Bone marrow (tissue), 2 donors: ENCODE data around the gene PLBD2.
"Not testable (repeated sequence)": the region's sequence is repeated elsewhere in the genome, so short reads cannot be mapped to it uniquely, and the experiment has no call there.

Source experiments
- DNase-seq, 2 donors: peaks; one replicate each; lab custom pipeline; 2025; lab: John Stamatoyannopoulos, UW

PLBD2 gene

GRCh38 chr12:113333877-113334785 is 24.3 kb upstream of the PLBD2 start:
- DNase-seq: no peak

- peak in 1 of 2 donors; percentile 76 for DNase-seq
These were observed 23.4 kb upstream of the PLBD2 start, which contains the start of gene SLC8B1 for GRCh38 chr12:113334786-113335539. Gene SLC8B1, minus strand, starts transcription at chr12:113335109. Its CDS starts 2,231 bp downstream, at chr12:113332878.

GRCh38 chr12:113339540-113339939 is 18.8 kb upstream of the PLBD2 start:
- DNase-seq: no peak

- DNase-seq: no peak
These were observed 18.3 kb upstream of the PLBD2 start for GRCh38 chr12:113340061-113340460.

- no peak for DNase-seq
These were observed 16.9 kb upstream of the PLBD2 start for GRCh38 chr12:113341535-113341934.

- no peak for DNase-seq
These were observed 13.1 kb upstream of the PLBD2 start for GRCh38 chr12:113345318-113345717.

- DNase-seq: no peak
These were observed 12.0 kb upstream of the PLBD2 start for GRCh38 chr12:113346353-113346752.

GRCh38 chr12:113347107-113347506 is 11.3 kb upstream of the PLBD2 start:
- no peak for DNase-seq

GRCh38 chr12:113347892-113348291 is 10.5 kb upstream of the PLBD2 start:
- DNase-seq: no peak

GRCh38 chr12:113348849-113349536 is 9.4 kb upstream of the PLBD2 start:
- no peak for DNase-seq

- no peak for DNase-seq
These were observed 7.3 kb upstream of the PLBD2 start for GRCh38 chr12:113351089-113351488.

- DNase-seq: not testable (repeated sequence)
These were observed 4.2 kb upstream of the PLBD2 start for GRCh38 chr12:113354192-113354591.

- DNase-seq: no peak
These were observed 949 bp downstream of the PLBD2 start for GRCh38 chr12:113359133-113359938.

GRCh38 chr12:113359939-113360748 is 1.8 kb downstream of the PLBD2 start:
- DNase-seq: no peak

GRCh38 chr12:113361574-113362370 is 3.4 kb downstream of the PLBD2 start:
- no peak for DNase-seq

- no peak for DNase-seq
These were observed 6.3 kb downstream of the PLBD2 start for GRCh38 chr12:113364698-113365097.

GRCh38 chr12:113365639-113366395 is 7.4 kb downstream of the PLBD2 start:
- DNase-seq: no peak

GRCh38 chr12:113366827-113367226 is 8.4 kb downstream of the PLBD2 start:
- no peak for DNase-seq

- DNase-seq: no peak
These were observed 9.9 kb downstream of the PLBD2 start for GRCh38 chr12:113368331-113368730.
